K562 (cell line): Measurements from ENCODE around the gene TAOK2.
"Not testable (repeated sequence)": the region's sequence is repeated elsewhere in the genome, so short reads cannot be mapped to it uniquely, and the experiment has no call there.

Experiments
- CHD1 ChIP-seq: fragments of 200-600 bp; sonication (generic); IDR thresholded peaks from one replicate; pipeline ENCODE4 v1.6.1; 2012; ENCODE audit warnings: mild to moderate bottlenecking, moderate library complexity, low read length, inconsistent platforms
- ERF ChIP-seq: fragments of 450-650 bp; formaldehyde crosslinking; IDR thresholded peaks from 2 replicates; pipeline ENCODE4 v1.4.0; 2020; ENCODE audit warnings: mild to moderate bottlenecking, mixed read lengths
- PHF8 ChIP-seq: fragments of 200-600 bp; sonication (generic); IDR thresholded peaks from 2 replicates; pipeline ENCODE4 v1.6.1; 2012; ENCODE audit warnings: mixed run types, mild to moderate bottlenecking, inconsistent platforms, low read length, moderate library complexity, borderline replicate concordance
- SMARCC2 ChIP-seq: fragments of 450-650 bp; IDR thresholded peaks from 2 replicates; pipeline ENCODE4 v1.6.1; 2017; ENCODE audit warnings: antibody characterized with exemption, moderate library complexity, mild to moderate bottlenecking, low read depth
- ZNF174 ChIP-seq: fragments of 250-450 bp; sonication (Bioruptor Pico); IDR thresholded peaks from 2 replicates; pipeline ENCODE4 v1.4.0; 2020; ENCODE audit warnings: mild to moderate bottlenecking
- ZNF24 ChIP-seq: fragments of 450-650 bp; IDR thresholded peaks from 2 replicates; pipeline ENCODE4 v1.6.1; 2016
- TF ChIP-seq, protein P1 (sequence below), 3 experiments: IDR thresholded peaks in 2 of 3; conservative IDR thresholded peaks in 1 of 3; 2 replicates each; pipeline ENCODE4 v1.5.1; 2011 to 2012; ENCODE audit warnings: low read length in 3 of 3, mild to moderate bottlenecking in 3 of 3, control low read depth in 2 of 3, improper control_type of control experiment in 1 of 3, inconsistent platforms in 1 of 3, low read depth in 1 of 3, mixed read lengths in 1 of 3, moderate library complexity in 1 of 3; ENCODE audit not compliant: insufficient read depth in 2 of 3
- TF ChIP-seq, protein P2 (sequence below): fragments of 150-350 bp; conservative IDR thresholded peaks from 2 replicates; pipeline ENCODE4 v1.6.1; 2014; ENCODE audit warnings: low read length

- TF ChIP-seq PHF8; SMARCC2; CHD1; ERF (CRISPR knock-in tag); ZNF24; ZNF174 (CRISPR knock-in tag): not testable (repeated sequence)
- TF ChIP-seq, protein P1, sequence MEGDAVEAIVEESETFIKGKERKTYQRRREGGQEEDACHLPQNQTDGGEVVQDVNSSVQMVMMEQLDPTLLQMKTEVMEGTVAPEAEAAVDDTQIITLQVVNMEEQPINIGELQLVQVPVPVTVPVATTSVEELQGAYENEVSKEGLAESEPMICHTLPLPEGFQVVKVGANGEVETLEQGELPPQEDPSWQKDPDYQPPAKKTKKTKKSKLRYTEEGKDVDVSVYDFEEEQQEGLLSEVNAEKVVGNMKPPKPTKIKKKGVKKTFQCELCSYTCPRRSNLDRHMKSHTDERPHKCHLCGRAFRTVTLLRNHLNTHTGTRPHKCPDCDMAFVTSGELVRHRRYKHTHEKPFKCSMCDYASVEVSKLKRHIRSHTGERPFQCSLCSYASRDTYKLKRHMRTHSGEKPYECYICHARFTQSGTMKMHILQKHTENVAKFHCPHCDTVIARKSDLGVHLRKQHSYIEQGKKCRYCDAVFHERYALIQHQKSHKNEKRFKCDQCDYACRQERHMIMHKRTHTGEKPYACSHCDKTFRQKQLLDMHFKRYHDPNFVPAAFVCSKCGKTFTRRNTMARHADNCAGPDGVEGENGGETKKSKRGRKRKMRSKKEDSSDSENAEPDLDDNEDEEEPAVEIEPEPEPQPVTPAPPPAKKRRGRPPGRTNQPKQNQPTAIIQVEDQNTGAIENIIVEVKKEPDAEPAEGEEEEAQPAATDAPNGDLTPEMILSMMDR (IDR thresholded peaks at IDR 0.05 in 2 of 3, conservative IDR thresholded peaks at IDR 0.05 in 1 of 3; ENCODE audit: insufficient read depth in 2 of 3, low read depth in 1 of 3, low read length in 3 of 3), result not testable (repeated sequence)
- TF ChIP-seq, protein P2, sequence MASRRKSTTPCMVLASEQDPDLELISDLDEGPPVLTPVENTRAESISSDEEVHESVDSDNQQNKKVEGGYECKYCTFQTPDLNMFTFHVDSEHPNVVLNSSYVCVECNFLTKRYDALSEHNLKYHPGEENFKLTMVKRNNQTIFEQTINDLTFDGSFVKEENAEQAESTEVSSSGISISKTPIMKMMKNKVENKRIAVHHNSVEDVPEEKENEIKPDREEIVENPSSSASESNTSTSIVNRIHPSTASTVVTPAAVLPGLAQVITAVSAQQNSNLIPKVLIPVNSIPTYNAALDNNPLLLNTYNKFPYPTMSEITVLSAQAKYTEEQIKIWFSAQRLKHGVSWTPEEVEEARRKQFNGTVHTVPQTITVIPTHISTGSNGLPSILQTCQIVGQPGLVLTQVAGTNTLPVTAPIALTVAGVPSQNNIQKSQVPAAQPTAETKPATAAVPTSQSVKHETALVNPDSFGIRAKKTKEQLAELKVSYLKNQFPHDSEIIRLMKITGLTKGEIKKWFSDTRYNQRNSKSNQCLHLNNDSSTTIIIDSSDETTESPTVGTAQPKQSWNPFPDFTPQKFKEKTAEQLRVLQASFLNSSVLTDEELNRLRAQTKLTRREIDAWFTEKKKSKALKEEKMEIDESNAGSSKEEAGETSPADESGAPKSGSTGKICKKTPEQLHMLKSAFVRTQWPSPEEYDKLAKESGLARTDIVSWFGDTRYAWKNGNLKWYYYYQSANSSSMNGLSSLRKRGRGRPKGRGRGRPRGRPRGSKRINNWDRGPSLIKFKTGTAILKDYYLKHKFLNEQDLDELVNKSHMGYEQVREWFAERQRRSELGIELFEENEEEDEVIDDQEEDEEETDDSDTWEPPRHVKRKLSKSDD, result not testable (repeated sequence)
Measured at GRCh38 chr16:29931750-29932149, 41.9 kb upstream of the TAOK2 start.
